Inferior parietal cortex (tissue), 1 donor: ENCODE measurements around the gene VAMP8.

Experiments used
- DNase-seq: peaks from one replicate; pipeline ENCODE4 v3.0.0-alpha.2; 2016; ENCODE audit errors: extremely low spot score

Gene VAMP8

DNA sequence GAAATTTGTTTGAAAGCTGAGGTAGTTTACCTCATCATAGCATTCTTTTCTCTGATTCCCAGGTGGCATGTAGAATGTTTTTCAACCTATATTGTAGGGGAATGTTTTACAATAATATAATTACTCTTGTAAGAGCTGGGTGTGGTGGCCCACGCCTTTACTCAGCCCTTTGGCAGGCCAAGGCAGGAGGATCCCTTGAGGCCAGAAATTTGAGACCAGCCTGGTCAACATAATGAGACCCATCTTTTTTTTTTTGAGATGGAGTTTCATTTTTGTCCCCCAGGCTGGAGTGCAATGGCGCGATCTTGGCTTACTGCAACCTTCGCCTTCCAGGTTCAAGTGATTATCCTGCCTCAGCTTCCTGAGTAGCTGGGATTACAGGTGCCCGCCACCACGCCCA, 42.2 kb downstream of the VAMP8 start:
- DNase-seq = no peak

GRCh38 chr2:85621338-85621737, 44.0 kb downstream of the VAMP8 start:
- DNase-seq = no peak

DNA sequence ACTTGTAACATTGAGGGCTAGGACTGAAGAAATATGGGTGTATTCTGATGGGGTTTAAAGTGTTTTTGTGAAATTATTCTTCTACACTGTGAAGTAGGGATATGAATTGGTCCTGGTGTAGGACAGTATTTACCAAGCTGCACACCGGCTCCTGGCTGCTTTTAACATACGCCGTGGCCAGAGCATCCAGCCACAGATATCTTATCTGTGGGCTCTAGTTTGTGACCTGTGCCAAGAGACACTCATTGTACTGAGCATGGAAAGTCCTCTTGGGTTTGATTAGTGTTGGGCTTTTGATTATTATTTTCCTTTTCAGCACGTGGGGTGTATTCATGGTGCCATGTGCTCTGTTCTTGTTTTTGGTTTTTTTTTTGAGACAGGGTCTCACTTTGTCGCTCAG, 46.6 kb downstream of the VAMP8 start:
- DNase-seq = no peak

DNA sequence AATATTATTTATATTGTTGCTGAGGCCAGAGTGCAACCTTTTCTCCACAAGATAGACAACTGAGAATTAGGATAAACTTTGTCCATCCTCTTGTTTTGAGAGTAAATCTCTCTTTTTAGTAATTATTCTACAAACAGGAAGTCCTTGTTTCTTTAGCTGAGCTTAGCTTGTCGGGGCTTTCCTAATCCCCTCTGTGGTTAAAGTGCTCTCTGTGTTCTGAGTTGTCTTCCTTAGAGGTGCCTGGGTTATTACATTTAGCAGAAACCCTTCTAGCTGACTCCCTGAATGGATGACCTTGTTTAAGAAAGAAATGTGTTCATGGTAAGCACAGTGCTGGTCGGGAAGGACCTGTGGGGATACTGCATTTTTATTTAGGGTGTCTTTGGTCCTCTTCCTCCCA, 51.3 kb downstream of the VAMP8 start:
- no peak for DNase-seq

GRCh38 chr2:85631316-85631715, 53.9 kb downstream of the VAMP8 start:
- DNase-seq = no peak
